Stomach (tissue), 9 donors: ENCODE results near the gene TSSK2. TPM values are rescaled to one million over a fixed set of nuclear protein-coding genes. Genes with fewer than 3 reads are reported as not detected.

Experiments used
- DNase-seq, 2 donors: peaks; one replicate each; pipeline versions ENCODE4 v3.0.0 to v3.0.0-alpha.2; 2013 to 2019
- H3K27ac ChIP-seq, 5 donors: fragments of 200-600 bp in 4 of 5; sonication (generic) in 4 of 5; one replicate each; pipeline ENCODE4 v1.5.1; 2013 to 2019; ENCODE audit warnings: mild to moderate bottlenecking in 1 of 5, moderate library complexity in 1 of 5
- H3K27me3 ChIP-seq, 3 donors: fragments of 200-600 bp; sonication (generic); one replicate each; pipeline ENCODE4 v1.5.1; 2017 to 2019; ENCODE audit warnings: mixed run types in 1 of 3
- H3K36me3 ChIP-seq, 4 donors: fragments of 200-600 bp; sonication (generic); 1 replicate in 3 of 4; 2 replicates in 1 of 4; pipeline ENCODE4 v1.5.1; 2016 to 2019
- H3K4me1 ChIP-seq, 4 donors: fragments of 200-600 bp; sonication (generic); one replicate each; pipeline ENCODE4 v1.5.1; 2016 to 2019
- H3K4me3 ChIP-seq, 4 donors: fragments of 200-600 bp; sonication (generic) in 3 of 4; one replicate each; pipeline ENCODE4 v1.5.1; 2016 to 2019; ENCODE audit warnings: mild to moderate bottlenecking in 1 of 4
- H3K9me3 ChIP-seq, 4 donors: fragments of 200-600 bp; sonication (generic); one replicate each; pipeline ENCODE4 v1.5.1; 2016 to 2019
- EP300 ChIP-seq: sonication (generic); formaldehyde crosslinking; IDR thresholded peaks from one replicate; pipeline ENCODE4 v1.6.1; 2017; ENCODE audit warnings: antibody characterized with exemption
- POLR2A ChIP-seq, 4 donors: fragments of 450-650 bp; IDR thresholded peaks; one replicate each; pipeline ENCODE4 v1.6.1; 2016; ENCODE audit warnings: antibody characterized with exemption in 4 of 4, control low read depth in 2 of 4, mild to moderate bottlenecking in 1 of 4, moderate library complexity in 1 of 4
- POLR2AphosphoS5 ChIP-seq, 3 donors: sonication (generic); formaldehyde crosslinking; IDR thresholded peaks; one replicate each; pipeline ENCODE4 v1.6.1; 2016; ENCODE audit warnings: antibody characterized with exemption in 3 of 3
- WGBS, 5 donors: extraction: QIAGEN DNeasy Blood & Tissue Kit in 3 of 5; methylation state at CpG; one replicate each; pipeline versions ENCODE4 v1.1.5 to v1.1.7; 2013 to 2018; 5-methylcytosine and 5-hydroxymethylcytosine counted together
- intact Hi-C: fragments of 100-400 bp; cut with DNase I; formaldehyde crosslinking; loops from one replicate; pipeline ENCODE4 v1.15.1; 2023; ENCODE audit warnings: low total_unique reads
- polyA plus RNA-seq, 3 donors: library from polyadenylated mRNA; stranded (reverse); fragments of 200-250 nt; gene quantifications; one replicate each; pipeline ENCODE4 v1.2.3, GENCODE V29; 2013
- total RNA-seq, 5 donors: library from RNA; depleted of rRNA; stranded (reverse); fragments of >200 nt; gene quantifications; one replicate each; pipeline versions ENCODE4 v1.1.0 to v1.2.3, GENCODE V29; 2014 to 2016
- TF ChIP-seq, protein P1 (sequence below), 7 experiments: fragments of 450-650 bp in 4 of 7; fragments of 200-600 bp in 3 of 7; sonication (generic) in 3 of 7; IDR thresholded peaks; one replicate each; pipeline ENCODE4 v1.5.1; 2016 to 2019; ENCODE audit warnings: antibody characterized with exemption in 7 of 7, control low read depth in 2 of 7, mild to moderate bottlenecking in 1 of 7
- donor health status: healthy with polysubstance abuse.
- donor health status: Bipolar disorder and iron deficiency.
- donor health status: healthy.

The TSSK2 gene
- total and polyA plus RNA-seq, 8 donors: 0.08 TPM; not detected in 7

- Histone ChIP-seq H3K36me3 (peaks cover 0 to 3% (median 0%) of the 10 kb centered on the region in 4 donors), H3K4me1 (peaks cover 31 to 84% (median 66%) of the 10 kb centered on the region in 4 donors), H3K4me3 (no peak overlapping the region), H3K9me3 (no peaks in the 10 kb centered on the region), H3K27me3 (no peaks in the 10 kb centered on the region), H3K27ac (no peak overlapping the region)
- TF ChIP-seq, protein P1, sequence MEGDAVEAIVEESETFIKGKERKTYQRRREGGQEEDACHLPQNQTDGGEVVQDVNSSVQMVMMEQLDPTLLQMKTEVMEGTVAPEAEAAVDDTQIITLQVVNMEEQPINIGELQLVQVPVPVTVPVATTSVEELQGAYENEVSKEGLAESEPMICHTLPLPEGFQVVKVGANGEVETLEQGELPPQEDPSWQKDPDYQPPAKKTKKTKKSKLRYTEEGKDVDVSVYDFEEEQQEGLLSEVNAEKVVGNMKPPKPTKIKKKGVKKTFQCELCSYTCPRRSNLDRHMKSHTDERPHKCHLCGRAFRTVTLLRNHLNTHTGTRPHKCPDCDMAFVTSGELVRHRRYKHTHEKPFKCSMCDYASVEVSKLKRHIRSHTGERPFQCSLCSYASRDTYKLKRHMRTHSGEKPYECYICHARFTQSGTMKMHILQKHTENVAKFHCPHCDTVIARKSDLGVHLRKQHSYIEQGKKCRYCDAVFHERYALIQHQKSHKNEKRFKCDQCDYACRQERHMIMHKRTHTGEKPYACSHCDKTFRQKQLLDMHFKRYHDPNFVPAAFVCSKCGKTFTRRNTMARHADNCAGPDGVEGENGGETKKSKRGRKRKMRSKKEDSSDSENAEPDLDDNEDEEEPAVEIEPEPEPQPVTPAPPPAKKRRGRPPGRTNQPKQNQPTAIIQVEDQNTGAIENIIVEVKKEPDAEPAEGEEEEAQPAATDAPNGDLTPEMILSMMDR (IDR thresholded peaks at IDR 0.05): no peak
- TF ChIP-seq EP300 (no peak), POLR2AphosphoS5 (IDR thresholded peaks at IDR 0.05) (no peak), POLR2A (IDR thresholded peaks at IDR 0.05) (no peak)
- intact Hi-C loops: no loop called here
- DNase-seq: no peak
- 84 to 94% (median 89%) methylated on average over 3 of the region's 3 CpGs for WGBS, 5 donors
Observed at GRCh38 chr22:19111584-19111983, 19.5 kb upstream of the TSSK2 start.

- intact Hi-C loops: no loop called here
- 96 to 99% (median 98%) methylated on average over 5 of the region's 5 CpGs for WGBS, 5 donors
- no peak for DNase-seq
Observed at GRCh38 chr22:19113429-19113828, 17.7 kb upstream of the TSSK2 start.

DNA sequence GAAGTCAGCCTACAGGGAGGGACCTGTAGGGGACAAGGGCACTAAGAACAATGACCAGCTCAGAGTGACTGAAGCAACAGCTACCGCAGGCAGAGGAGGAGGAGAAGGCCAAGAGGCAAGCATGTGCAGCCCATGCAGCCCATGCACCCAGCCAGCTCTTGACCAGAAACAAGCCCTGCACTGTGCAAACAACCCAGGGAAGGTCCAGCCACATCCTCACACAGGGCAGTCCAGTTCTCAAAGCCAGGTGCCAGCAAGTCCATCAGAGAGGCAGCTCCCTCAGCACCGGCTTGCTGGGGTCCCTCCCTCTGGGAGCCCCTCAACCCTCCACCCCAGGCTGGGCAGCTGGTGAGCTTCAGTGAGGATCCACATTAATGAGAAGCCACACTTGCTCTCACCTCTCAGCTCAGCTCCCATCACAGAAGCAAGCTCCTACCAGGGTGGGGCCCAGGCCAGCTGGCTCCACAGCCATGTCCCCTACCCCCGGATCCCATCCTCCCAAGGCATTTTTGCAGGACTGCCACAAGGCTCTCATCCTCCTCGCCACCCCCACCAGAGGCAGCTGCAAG, 16.0 kb upstream of the TSSK2 start:
- Histone ChIP-seq H3K36me3 (peaks cover 0 to 6% (median 0%) of the 10 kb centered on the region in 4 donors), H3K4me3 (no peak overlapping the region), H3K27me3 (no peaks in the 10 kb centered on the region), H3K27ac (no peak overlapping the region), H3K9me3 (no peaks in the 10 kb centered on the region), H3K4me1 (peaks cover 49 to 85% (median 73%) of the 10 kb centered on the region in 4 donors)
- intact Hi-C loops: no loop called here
- TF ChIP-seq POLR2AphosphoS5 (IDR thresholded peaks at IDR 0.05): no peak
- TF ChIP-seq, protein P1 (IDR thresholded peaks at IDR 0.05): no peak
- no peak for TF ChIP-seq POLR2A (IDR thresholded peaks at IDR 0.05)
- TF ChIP-seq EP300: no peak
- DNase-seq: no peak
- 67 to 97% (median 93%) methylated on average over 2 to 4 of the region's 4 CpGs for WGBS, 5 donors

More at GRCh38 chr22:19113429-19113828, 17.7 kb upstream of the TSSK2 start:
- H3K27me3 ChIP-seq: no peaks in the 10 kb centered on the region
- no peak for TF ChIP-seq POLR2AphosphoS5 (IDR thresholded peaks at IDR 0.05)
- no peak for TF ChIP-seq POLR2A (IDR thresholded peaks at IDR 0.05)
- TF ChIP-seq EP300: no peak
- TF ChIP-seq, protein P1 (IDR thresholded peaks at IDR 0.05): no peak
- no peak overlapping the region for H3K4me3 ChIP-seq
- peaks cover 0 to 3% (median 0%) of the 10 kb centered on the region in 4 donors for H3K36me3 ChIP-seq
- no peaks in the 10 kb centered on the region for H3K9me3 ChIP-seq
- H3K27ac ChIP-seq: no peak overlapping the region
- peaks cover 46 to 85% (median 71%) of the 10 kb centered on the region in 4 donors for H3K4me1 ChIP-seq

DNA sequence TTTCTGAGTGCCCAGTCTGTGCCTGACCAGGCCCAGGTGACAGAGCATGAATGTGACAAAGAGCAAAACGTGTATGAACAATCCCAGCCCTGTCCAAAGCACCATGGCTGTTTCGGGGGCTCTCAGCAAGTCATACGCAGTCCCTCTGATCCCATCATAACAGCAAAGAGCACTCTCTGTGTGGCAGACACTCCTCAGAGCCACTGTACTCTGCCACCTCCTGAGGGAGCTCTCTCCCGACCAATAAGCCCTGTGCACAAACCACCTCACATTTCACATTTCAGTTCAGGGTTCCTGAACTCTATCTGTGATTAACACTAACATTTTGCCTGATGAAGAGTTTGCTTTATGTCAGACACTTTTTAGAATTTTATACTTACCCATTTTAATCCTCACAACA, 15.5 kb upstream of the TSSK2 start:
- intact Hi-C loops: no loop called here
- Histone ChIP-seq H3K27ac (no peak overlapping the region), H3K36me3 (peaks cover 0 to 9% (median 0%) of the 10 kb centered on the region in 4 donors), H3K4me3 (no peak overlapping the region), H3K4me1 (peaks cover 52 to 85% (median 73%) of the 10 kb centered on the region in 4 donors), H3K27me3 (no peaks in the 10 kb centered on the region), H3K9me3 (no peaks in the 10 kb centered on the region)
- WGBS, 5 donors: 53 to 76% (median 63%) methylated on average over 4 of the region's 4 CpGs
- no peak for DNase-seq
- TF ChIP-seq EP300: no peak
- TF ChIP-seq, protein P1 (IDR thresholded peaks at IDR 0.05): no peak
- TF ChIP-seq POLR2A (IDR thresholded peaks at IDR 0.05): no peak
- TF ChIP-seq POLR2AphosphoS5 (IDR thresholded peaks at IDR 0.05): no peak
